Activated CD8-positive, alpha-beta T cell treated with anti-CD3 and anti-CD28 coated beads, Interleukin-2, amount 10 ng/mL, durations not matched to agents 7 days and 5 days (primary cell): Measurements from ENCODE around the gene TJP2. TPM values are rescaled to one million over a fixed set of nuclear protein-coding genes. Genes with fewer than 3 reads are reported as not detected.
"Not testable (repeated sequence)": the region's sequence is repeated elsewhere in the genome, so short reads cannot be mapped to it uniquely, and the experiment has no call there.

Experiments used
- ATAC-seq: fragments of 150-1000 bp; cut with Tn5 transposase; one replicate; pipeline ENCODE4 v1.10.0; 2021; ENCODE audit warnings: moderate library complexity
- CTCF ChIA-PET: fragments of 350-600 bp; sonication (Branson Sonifier 250); formaldehyde crosslinking; loops from one replicate; lab custom pipeline; 2021; ENCODE audit warnings: antibody characterized with exemption; lab: Charles Lee
- POLR2A ChIA-PET: fragments of 350-600 bp; sonication (Branson Sonifier 250); formaldehyde crosslinking; loops from one replicate; lab custom pipeline; 2021; ENCODE audit warnings: antibody characterized with exemption; lab: Charles Lee
- DNase-seq: peaks from one replicate; pipeline ENCODE4 v3.0.0-alpha.2; 2020
- H3K27ac Mint-ChIP-seq: one replicate; pipeline ENCODE4 v1.8.0; 2021; ENCODE audit warnings: mild to moderate bottlenecking, mixed read lengths
- H3K27me3 Mint-ChIP-seq: one replicate; pipeline ENCODE4 v1.8.0; 2021; ENCODE audit warnings: low read depth, mixed read lengths
- H3K36me3 Mint-ChIP-seq: one replicate; pipeline ENCODE4 v1.8.0; 2021; ENCODE audit warnings: low read depth, mixed read lengths
- H3K4me1 Mint-ChIP-seq: one replicate; pipeline ENCODE4 v1.8.0; 2021; ENCODE audit warnings: low read depth, mixed read lengths
- H3K4me3 Mint-ChIP-seq: one replicate; pipeline ENCODE4 v1.8.0; 2021; ENCODE audit warnings: mild to moderate bottlenecking, mixed read lengths
- H3K9me3 Mint-ChIP-seq: one replicate; pipeline ENCODE4 v1.8.0; 2022; ENCODE audit warnings: mixed read lengths; ENCODE audit not compliant: insufficient read depth
- total RNA-seq, 2 experiments: library from RNA; stranded (reverse); gene quantifications; one replicate each; pipeline ENCODE4 v1.2.3, GENCODE V29; 2021

The TJP2 gene
- total RNA-seq, 2 experiments from 2014 or later = 6.2 to 7.0 TPM

DNA sequence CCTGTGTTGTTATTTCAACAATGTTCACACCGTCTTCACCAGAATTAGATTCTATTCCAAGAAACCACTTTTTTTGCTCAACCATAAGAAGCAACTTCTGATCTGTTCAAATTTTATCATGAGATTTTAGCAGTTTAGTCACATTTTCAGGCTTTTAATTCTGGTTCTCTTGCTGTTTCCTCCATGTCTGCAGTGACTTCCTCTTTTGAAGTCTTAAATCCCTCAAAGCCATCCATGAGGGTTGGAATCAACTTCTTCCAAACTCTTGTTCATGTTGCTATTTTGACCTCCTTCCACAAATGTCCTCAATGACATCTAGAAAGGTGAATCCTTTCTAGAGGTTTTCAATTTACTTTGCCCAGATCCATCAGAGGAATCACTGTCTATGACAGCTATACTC lies 125.2 kb downstream of the TJP2 start:
- Mint-ChIP-seq H3K27ac (no peak overlapping the region), H3K4me1 (no peaks in the 10 kb centered on the region), H3K27me3 (no peaks in the 10 kb centered on the region), H3K4me3 (no peak overlapping the region), H3K36me3 (no peaks in the 10 kb centered on the region), H3K9me3 (no peaks in the 10 kb centered on the region)
- no peak for ATAC-seq
- no peak for DNase-seq
- ChIA-PET POLR2A (no interaction called here), CTCF (no interaction called here)

DNA sequence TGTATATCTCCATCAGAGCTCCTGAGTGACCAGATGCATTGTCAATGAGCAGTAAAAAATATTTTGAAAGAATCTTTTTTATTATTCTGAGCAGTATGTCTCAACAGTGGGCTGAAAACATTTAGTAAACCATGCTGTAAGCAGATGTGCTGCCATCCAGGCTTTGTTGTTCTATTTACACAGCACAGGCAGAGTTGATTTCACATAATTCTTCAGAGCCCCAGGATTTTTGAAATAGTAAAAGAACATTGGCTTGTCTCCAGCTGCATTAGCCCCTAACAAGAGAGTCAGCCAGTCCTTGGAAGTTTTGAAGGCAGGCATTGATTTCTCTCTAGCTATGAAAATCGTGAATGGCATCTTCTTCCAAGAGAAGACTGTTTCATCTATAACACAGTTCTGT lies 125.7 kb downstream of the TJP2 start:
- no peak overlapping the region for H3K4me3 Mint-ChIP-seq
- DNase-seq = no peak
- ChIA-PET POLR2A (no interaction called here), CTCF (no interaction called here)
- no peaks in the 10 kb centered on the region for H3K27me3 Mint-ChIP-seq
- no peak for ATAC-seq
- no peak overlapping the region for H3K27ac Mint-ChIP-seq
- H3K9me3 Mint-ChIP-seq = no peaks in the 10 kb centered on the region
- H3K4me1 Mint-ChIP-seq = no peaks in the 10 kb centered on the region
- no peaks in the 10 kb centered on the region for H3K36me3 Mint-ChIP-seq

DNA sequence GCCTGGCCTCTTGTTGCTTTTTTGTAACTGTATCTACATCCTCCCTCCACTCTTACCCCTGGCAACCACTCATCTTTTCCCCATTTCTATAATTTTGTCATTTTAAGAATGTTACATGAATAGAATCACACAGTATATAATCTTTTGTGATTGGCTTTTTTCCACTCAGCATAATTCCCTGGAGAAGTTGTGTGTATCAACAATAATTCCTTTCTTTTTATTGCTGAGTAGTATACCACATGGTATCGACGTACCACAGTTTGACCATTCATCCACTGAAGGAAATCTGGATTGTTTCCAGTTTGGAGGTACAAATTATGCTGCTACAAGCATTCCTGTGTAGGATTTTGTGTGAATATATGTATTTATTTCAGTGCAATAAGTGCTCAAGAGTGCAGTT lies 129.3 kb downstream of the TJP2 start:
- ATAC-seq (no peak), DNase-seq (no peak)
- ChIA-PET POLR2A (no interaction called here), CTCF (no interaction called here)
- Mint-ChIP-seq H3K27ac (no peak overlapping the region), H3K27me3 (peaks cover 2% of the 10 kb centered on the region), H3K4me3 (no peak overlapping the region), H3K36me3 (no peaks in the 10 kb centered on the region), H3K4me1 (no peaks in the 10 kb centered on the region), H3K9me3 (no peaks in the 10 kb centered on the region)

DNA sequence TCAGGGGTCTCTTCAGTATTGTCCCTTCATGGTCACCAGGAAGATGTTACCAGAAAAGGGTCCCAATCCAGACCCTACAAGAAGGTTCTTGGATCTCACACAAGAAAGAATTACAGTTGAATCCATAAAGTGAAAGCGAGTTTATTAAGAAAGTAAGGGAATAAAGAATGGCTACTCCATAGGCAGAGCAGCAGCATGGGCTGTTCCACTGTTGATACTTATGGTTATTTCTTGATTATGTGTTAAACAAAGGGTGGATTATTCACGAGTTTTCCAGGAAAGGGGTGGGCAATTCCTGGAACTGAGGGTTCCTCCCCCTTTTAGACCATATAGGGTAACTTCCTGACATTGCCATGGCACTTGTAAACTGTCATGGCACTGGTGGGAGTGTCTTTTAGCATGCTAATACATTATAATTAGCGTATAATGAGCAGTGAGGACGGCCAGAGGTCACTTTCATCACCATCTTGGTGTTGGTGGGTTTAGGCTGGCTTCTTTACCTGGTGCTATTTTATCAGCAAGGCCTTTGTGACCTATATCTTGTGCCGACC lies 132.9 kb downstream of the TJP2 start:
- POLR2A ChIA-PET, CTCF ChIA-PET, H3K27me3 Mint-ChIP-seq, H3K4me3 Mint-ChIP-seq, H3K9me3 Mint-ChIP-seq, H3K36me3 Mint-ChIP-seq, DNase-seq, ATAC-seq, H3K4me1 Mint-ChIP-seq, H3K27ac Mint-ChIP-seq: not testable (repeated sequence)

DNA sequence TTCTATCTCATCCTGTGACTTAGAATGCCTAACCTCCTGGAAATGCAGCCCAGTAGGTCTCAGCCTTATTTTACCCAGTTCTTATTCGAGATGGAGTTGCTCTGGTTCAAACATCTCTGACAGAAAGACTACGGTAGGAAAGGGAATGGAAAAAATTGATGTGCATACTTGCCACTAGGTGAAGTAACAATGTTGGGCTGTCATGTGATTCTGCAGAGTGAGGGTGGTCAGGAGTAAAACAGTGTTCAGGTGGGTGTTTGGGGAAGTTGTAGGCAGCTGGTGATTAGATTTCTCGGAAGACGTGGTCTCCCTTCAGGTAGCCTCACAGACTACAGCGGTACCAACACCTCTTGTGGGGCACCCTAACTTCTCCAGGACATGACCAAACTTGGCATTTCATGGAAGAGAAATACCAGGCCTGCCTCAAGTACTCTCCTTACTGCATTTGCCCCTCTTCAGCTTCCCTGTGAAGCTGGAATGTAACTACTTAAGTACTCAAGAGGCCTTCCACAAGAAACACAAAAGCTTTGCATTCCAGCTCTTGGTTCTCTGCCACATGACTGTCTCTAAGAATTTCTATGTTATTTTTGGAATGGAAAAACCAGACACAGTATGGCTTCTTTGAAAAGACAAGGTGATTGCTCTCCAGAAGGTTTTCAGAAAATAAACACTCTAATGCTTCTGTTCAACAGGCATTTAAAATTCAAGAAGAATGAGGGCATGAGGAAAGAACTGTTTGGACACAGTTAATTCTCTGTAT lies 133.5 kb downstream of the TJP2 start:
- H3K27ac Mint-ChIP-seq = no peak overlapping the region
- peaks cover 1% of the 10 kb centered on the region for H3K36me3 Mint-ChIP-seq
- ATAC-seq = no peak
- no peak overlapping the region for H3K4me3 Mint-ChIP-seq
- H3K4me1 Mint-ChIP-seq = no peaks in the 10 kb centered on the region
- CTCF ChIA-PET = no interaction called here
- no peak for DNase-seq
- POLR2A ChIA-PET = interaction anchor here (0.7 kb wide), 1 partner anchor 738 kb away, joined by 3 read pairs; no protein-coding TSS in a partner anchor
- peaks cover 8% of the 10 kb centered on the region for H3K9me3 Mint-ChIP-seq
- H3K27me3 Mint-ChIP-seq = peaks cover 2% of the 10 kb centered on the region

DNA sequence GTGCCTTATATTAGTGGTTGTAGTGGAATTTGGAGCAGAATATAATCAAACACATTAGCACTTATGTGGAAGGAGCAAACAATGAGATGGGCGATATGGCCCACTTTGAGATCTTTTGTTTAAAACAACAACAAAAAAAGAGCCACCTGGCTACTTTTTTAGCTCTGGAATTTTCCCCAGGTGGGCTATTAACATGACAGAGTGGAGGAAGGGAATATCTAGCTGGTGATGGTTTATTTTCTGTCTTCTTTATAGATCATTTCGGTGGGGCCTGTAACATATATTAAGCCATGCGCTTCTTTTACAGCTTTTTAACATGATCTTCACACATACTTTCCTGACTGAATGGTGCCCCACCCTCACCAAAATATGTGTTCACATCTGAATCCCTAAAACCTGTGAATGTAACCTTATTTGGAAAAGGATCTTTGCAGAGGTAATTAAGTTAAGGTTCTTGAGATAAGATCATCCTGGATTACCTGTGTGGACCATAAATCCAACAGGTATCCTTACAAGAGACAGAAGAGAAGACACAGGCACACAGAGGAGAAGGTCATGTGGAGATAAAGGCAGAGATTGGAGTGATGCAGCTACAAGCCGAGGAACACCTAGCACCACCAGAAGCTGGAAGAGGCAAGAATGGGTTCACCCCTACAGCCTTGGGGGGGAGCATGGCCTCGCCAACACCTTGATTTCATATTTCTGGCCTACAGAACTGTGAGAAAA lies 134.3 kb downstream of the TJP2 start:
- DNase-seq (no peak), ATAC-seq (no peak)
- Mint-ChIP-seq H3K4me1 (no peaks in the 10 kb centered on the region), H3K36me3 (peaks cover 1% of the 10 kb centered on the region), H3K9me3 (peaks cover 8% of the 10 kb centered on the region), H3K27ac (no peak overlapping the region), H3K4me3 (no peak overlapping the region), H3K27me3 (peaks cover 2% of the 10 kb centered on the region)
- POLR2A ChIA-PET = interaction anchor here (0.7 kb wide), 1 partner anchor 737 kb away, joined by 3 read pairs; no protein-coding TSS in a partner anchor
- CTCF ChIA-PET = no interaction called here

DNA sequence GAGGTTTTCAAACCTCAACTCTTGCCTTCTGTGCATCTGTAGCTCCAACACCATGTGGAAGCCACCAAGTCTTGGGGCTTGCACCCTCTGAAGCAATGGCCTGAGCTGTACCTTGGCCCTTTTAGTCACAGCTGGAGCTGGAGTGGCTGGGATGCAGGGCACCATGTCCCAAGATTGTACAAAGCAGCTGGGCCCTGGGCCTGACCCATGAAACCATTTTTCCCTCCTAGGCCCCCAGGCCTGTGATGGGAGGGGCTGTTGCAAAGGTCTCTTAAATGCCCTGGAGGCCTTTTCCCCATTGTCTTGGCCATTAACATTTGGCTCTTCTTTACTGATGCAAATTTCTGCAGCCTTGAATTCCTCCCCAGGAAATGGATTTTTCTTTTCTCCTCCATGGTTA lies 139.1 kb downstream of the TJP2 start:
- H3K27me3 Mint-ChIP-seq = no peaks in the 10 kb centered on the region

DNA sequence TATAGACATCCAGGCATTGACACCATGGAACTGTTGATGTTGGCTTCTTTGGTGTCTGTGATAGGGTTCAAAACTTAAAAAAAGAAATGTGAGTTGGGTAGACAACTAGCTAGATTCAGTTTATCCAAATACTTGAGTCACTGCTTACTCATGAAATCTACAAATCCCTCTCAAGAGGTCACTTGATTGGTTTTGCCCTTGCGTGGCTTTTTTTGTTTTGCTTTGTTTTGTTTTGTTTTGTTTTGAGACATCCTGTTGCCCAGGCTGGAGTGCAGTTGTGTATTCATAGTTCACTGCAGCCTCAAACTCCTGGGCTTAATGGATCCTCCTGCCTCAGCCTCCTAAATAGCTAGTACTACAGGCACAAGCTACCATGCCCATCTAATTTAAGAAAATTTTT lies 140.5 kb downstream of the TJP2 start:
- Mint-ChIP-seq H3K27me3 (no peaks in the 10 kb centered on the region), H3K4me1 (no peaks in the 10 kb centered on the region), H3K9me3 (peaks cover 19% of the 10 kb centered on the region), H3K4me3 (no peak overlapping the region), H3K36me3 (peaks cover 1% of the 10 kb centered on the region), H3K27ac (no peak overlapping the region)
- no peak for DNase-seq
- ChIA-PET CTCF (no interaction called here), POLR2A (no interaction called here)
- no peak for ATAC-seq

More for the DNA sequence above, 139.1 kb downstream of the TJP2 start:
- Mint-ChIP-seq H3K36me3 (peaks cover 1% of the 10 kb centered on the region), H3K4me3 (no peak overlapping the region), H3K27ac (no peak overlapping the region), H3K4me1 (no peaks in the 10 kb centered on the region), H3K9me3 (peaks cover 19% of the 10 kb centered on the region)
- ATAC-seq (no peak), DNase-seq (no peak)
- CTCF ChIA-PET = no interaction called here
- POLR2A ChIA-PET = no interaction called here

DNA sequence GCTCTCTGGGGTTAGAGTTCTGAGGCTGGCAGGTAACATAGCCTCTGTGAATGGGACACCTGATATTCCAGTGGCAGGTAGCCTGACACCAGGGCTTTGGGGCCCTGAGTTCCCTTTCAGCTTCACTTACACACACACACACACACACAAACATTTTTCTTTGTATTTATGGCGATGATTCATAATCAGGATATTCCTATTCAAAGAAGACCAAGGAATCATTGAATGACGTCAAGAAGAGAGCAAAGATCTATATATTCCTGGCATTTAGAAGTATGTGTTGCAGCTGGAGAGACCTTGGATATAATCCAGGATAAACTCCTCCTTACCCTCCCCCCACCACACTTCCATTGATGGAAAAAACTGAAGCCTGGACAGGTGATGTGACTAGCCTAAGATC lies 143.0 kb downstream of the TJP2 start:
- Mint-ChIP-seq H3K4me3 (no peak overlapping the region), H3K27ac (no peak overlapping the region), H3K36me3 (peaks cover under 1% of the 10 kb centered on the region), H3K4me1 (no peaks in the 10 kb centered on the region), H3K9me3 (peaks cover 15% of the 10 kb centered on the region), H3K27me3 (no peaks in the 10 kb centered on the region)
- CTCF ChIA-PET = no interaction called here
- POLR2A ChIA-PET = no interaction called here
- no peak for ATAC-seq
- DNase-seq = no peak

DNA sequence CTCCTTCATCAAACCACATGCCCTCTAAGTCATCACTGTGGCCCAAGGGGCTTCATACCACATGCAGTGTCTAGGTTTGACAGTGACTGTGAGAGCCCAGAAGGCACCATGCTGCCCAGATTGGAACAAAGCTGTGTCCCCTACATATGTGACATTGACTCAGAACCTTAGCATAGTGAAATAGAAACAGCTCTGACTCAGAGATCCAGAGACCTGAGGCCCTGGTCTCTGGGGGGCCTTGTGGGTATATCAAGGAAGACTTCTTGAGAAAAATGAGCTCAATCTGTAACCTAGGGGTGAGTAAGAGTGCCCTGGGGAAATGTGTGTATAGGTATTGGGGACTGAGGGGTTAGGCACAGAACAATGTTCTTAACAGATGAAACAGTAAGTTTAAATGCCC lies 143.8 kb downstream of the TJP2 start:
- CTCF ChIA-PET = no interaction called here
- H3K4me1 Mint-ChIP-seq = no peaks in the 10 kb centered on the region
- H3K27ac Mint-ChIP-seq = no peak overlapping the region
- peaks cover 11% of the 10 kb centered on the region for H3K9me3 Mint-ChIP-seq
- peaks cover 2% of the 10 kb centered on the region for H3K27me3 Mint-ChIP-seq
- no peak for DNase-seq
- H3K4me3 Mint-ChIP-seq = no peak overlapping the region
- POLR2A ChIA-PET = no interaction called here
- ATAC-seq = no peak
- no peaks in the 10 kb centered on the region for H3K36me3 Mint-ChIP-seq

DNA sequence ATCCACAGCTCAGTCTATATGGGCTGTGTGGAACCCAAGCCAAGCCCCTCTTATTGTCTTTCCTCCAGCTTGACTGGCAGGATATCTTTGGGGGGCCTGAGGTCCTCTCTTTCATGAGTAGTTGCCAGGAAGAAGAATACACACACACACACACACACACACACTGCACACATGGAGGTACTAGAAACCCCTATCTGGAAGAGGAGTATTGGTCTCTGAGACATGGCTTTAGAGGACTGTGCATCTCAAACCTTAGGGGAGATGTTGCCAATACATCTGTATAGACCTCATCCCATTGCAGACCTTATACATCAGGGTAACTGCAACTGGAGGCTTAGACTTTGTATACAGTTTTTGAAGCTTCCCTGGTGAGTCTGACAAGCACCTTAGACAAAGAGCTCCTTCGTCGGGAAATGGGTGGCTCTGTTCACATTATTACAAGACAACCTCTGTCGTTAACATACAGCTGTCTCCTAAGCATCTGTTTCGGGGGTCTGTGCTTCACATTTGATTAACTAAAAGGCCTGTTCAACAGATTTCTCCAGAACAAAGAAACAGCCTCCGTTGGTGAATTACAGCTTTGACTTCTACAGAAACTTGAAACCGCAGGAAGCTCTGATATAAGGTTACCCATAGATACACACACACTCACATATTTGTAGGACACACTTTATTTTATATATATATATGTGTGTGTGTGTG lies 145.4 kb downstream of the TJP2 start:
- H3K27me3 Mint-ChIP-seq = peaks cover 14% of the 10 kb centered on the region
- no peak for ATAC-seq
- H3K36me3 Mint-ChIP-seq = no peaks in the 10 kb centered on the region
- no peak overlapping the region for H3K27ac Mint-ChIP-seq
- no peaks in the 10 kb centered on the region for H3K4me1 Mint-ChIP-seq
- peaks cover 5% of the 10 kb centered on the region for H3K9me3 Mint-ChIP-seq
- DNase-seq = no peak
- CTCF ChIA-PET = interaction anchor here (1.4 kb wide), 1 partner anchor 10 kb away, joined by 3 read pairs; no protein-coding TSS in a partner anchor
- no peak overlapping the region for H3K4me3 Mint-ChIP-seq
- POLR2A ChIA-PET = no interaction called here

DNA sequence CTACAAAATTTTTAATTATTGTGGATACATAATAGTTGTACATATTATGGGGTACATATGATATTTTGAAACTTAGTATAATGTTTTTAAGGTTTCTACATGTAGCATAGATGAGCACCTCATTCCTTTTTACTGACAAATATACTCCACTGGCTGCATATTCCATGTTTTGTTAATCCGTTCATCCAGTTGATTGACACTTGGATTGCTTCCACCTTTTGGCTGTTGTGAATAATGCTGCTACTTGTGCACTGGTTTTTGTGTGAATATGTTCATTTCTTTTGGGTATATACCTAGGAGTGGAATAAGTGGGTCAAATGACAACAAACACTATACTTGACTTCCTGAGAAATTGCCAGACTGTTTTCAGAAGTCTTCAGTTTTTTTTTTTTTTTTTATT lies 148.2 kb downstream of the TJP2 start:
- CTCF ChIA-PET = no interaction called here
- ATAC-seq = no peak
- H3K27ac Mint-ChIP-seq = no peak overlapping the region
- DNase-seq = no peak
- H3K9me3 Mint-ChIP-seq = no peaks in the 10 kb centered on the region
- no peaks in the 10 kb centered on the region for H3K4me1 Mint-ChIP-seq
- H3K4me3 Mint-ChIP-seq = no peak overlapping the region
- no peaks in the 10 kb centered on the region for H3K36me3 Mint-ChIP-seq
- peaks cover 33% of the 10 kb centered on the region for H3K27me3 Mint-ChIP-seq
- POLR2A ChIA-PET = no interaction called here
